ENCODE results near the gene SLC5A2. TPM values are rescaled to one million over a fixed set of nuclear protein-coding genes. Genes with fewer than 3 reads are reported as not detected.

The SLC5A2 gene
- total RNA-seq (under 1 TPM in 2 of 9 donors, not detected in 7; 0.11 to 0.14 TPM), polyA plus RNA-seq (1 to 10 TPM in 2 of 3 donors, not detected in 1; 2.4 to 3.0 TPM)
- long read RNA-seq, donor 1, partial matches to known transcripts, result 5 of 5 reads
- long read RNA-seq, donor 1, other reads (novel, unspliced or antisense), result 0 of 5 reads
- long read RNA-seq, donor 2, partial matches to known transcripts, result 5 of 5 reads
- long read RNA-seq, donor 2, other reads (novel, unspliced or antisense), result 0 of 5 reads
- long read RNA-seq, donor 3, result 0 reads
- long read RNA-seq, donor 4, result 0 reads
- long read RNA-seq, donor 5, result 0 reads
- long read RNA-seq, donor 6, result 0 reads
- long read RNA-seq, donor 7, partial matches to known transcripts, result 8 of 8 reads
- long read RNA-seq, donor 7, other reads (novel, unspliced or antisense), result 0 of 8 reads
- long read RNA-seq, donor 8, partial matches to known transcripts, result 26 of 40 reads
- long read RNA-seq, donor 8, other reads (novel, unspliced or antisense), result 14 of 40 reads
- long read RNA-seq, donor 9, result 0 reads
- long read RNA-seq, donor 10, partial matches to known transcripts, result 6 of 6 reads
- long read RNA-seq, donor 10, other reads (novel, unspliced or antisense), result 0 of 6 reads

- intact Hi-C loops (cut with DNase I), result loop anchor here in 1 of 2 donors (10.0 kb wide), 1 partner anchor 232 kb away; a partner anchor contains a TSS
- Histone ChIP-seq H3K4me3 (no peak within 1 kb of the TSS), H3K27me3 (no peaks in the 10 kb centered on the region), H3K9me3 (replicated peaks in 1 of 3) (no peaks in the 10 kb centered on the region), H3K27ac (no peak within 1 kb of the TSS), H3K36me3 (replicated peaks in 1 of 2) (no peaks in the 10 kb centered on the region), H3K4me1 (replicated peaks in 1 of 2) (peaks cover 2 to 14% of the 10 kb centered on the region in 2 donors)
- WGBS, 4 donors, result 91 to 100% (median 93%) methylated on average over 2 to 4 of the region's 4 CpGs
- no peak for DNase-seq
- TF ChIP-seq POLR2A (IDR thresholded peaks at IDR 0.05) (no peak), CTCF (IDR thresholded peaks at IDR 0.05) (no peak)
These were observed at the start of gene SLC5A2 for GRCh38 chr16:31483081-31483480. TSS of gene SLC5A2 (plus strand) at chr16:31483123. CDS start at chr16:31483137, 14 bp downstream.

DNA sequence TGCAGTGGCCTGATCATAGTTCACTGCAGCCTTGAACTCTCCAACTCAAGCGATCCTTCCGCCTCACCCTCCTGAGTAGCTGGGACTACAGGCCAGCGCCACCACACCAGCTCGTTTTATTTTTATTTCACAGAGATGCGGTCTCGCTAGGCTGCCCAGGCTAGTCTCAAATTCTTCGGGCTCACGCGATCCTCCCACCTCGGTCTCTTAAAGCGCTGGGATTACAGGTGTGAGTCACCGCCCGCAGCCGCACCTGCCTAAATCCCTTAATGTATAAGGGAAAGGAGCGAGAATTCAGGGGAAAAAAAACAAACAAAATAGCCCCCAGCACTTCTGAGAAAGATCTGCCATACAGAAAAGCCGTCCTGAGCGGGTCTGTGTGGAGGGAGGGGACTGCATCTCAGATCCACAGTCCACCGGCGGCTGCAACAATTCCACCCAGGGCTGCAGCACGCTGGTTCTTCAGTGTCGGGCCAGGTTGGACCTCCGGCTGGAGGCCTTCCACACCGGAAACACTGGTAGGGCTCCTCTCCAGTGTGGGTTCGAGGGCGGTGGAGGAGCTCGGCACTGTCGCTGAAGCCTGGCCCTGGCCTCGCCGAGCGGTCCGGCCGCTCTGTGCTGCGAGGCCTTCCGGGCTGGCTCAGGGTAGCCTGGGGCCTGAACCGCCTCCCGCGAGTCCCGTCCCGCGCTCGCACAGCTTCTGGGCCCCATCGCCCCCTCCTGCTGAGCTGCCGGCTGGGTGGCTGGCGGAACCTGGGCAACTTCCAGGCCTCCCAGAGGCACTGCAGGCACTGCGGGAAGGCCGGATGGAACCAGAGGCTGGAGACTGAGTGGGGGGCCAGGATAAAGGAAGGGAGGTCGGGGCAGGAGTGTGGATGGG, 47.3 kb upstream of the SLC5A2 start:
- no peak for DNase-seq
- H3K27ac ChIP-seq, result no peak overlapping the region
- no peaks in the 10 kb centered on the region for H3K9me3 ChIP-seq (replicated peaks in 1 of 3)
- H3K4me3 ChIP-seq, result no peak overlapping the region
- 93 to 96% (median 95%) methylated on average over 27 to 47 of the region's 47 CpGs for WGBS, 4 donors
- TF ChIP-seq CTCF (IDR thresholded peaks at IDR 0.05), result no peak
- no peak for TF ChIP-seq POLR2A (IDR thresholded peaks at IDR 0.05)
- H3K36me3 ChIP-seq (replicated peaks in 1 of 2), result no peaks in the 10 kb centered on the region
- H3K27me3 ChIP-seq, result no peaks in the 10 kb centered on the region
- intact Hi-C loops (cut with DNase I), result no loop called here
- no peaks in the 10 kb centered on the region for H3K4me1 ChIP-seq (replicated peaks in 1 of 2)

DNA sequence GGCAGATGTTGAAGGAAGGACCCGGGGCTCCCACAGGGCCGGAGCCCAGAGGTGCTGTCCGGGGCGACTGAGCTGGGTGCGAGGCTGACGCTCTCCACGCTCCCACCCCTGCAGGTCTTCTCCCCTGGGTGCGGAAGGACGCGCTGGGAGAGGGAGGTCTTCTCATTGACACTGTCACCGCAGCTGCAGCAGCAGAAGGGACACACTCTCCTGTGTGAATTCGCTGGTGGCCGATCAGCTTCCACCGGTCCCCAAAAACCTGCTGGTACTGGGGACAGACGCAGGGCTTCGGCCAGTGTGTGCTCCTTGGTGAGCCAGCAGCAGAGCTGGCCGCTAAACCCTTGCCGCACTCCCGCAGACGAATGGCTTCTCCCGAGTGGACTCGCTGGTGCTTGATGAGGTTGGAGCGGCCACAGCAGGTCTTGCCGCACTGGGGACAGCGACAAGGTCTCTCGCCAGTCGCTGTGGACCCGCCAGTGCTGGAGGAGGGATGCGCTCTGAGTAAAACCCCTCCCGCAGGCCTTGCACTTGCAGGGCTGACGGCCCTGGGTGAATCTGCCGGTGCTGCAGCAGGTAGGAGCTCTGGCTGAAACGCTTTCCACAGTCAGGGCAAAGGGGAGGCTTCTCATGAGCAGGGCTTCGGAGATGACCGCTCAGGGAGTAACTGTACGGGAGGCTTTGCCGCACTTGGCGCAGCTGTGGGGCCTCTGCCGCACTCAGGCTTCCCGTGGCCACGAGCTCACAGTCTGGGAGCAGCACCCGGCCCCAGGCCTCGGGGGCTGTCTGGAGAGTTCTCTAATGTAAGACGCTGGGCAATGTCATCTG, 46.5 kb upstream of the SLC5A2 start:
- WGBS, 4 donors, result 92 to 96% (median 93%) methylated on average over 33 to 44 of the region's 44 CpGs
- Histone ChIP-seq H3K4me3 (no peak overlapping the region), H3K27ac (no peak overlapping the region), H3K4me1 (replicated peaks in 1 of 2) (no peaks in the 10 kb centered on the region), H3K27me3 (no peaks in the 10 kb centered on the region), H3K9me3 (replicated peaks in 1 of 3) (no peaks in the 10 kb centered on the region), H3K36me3 (replicated peaks in 1 of 2) (no peaks in the 10 kb centered on the region)
- intact Hi-C loops (cut with DNase I), result no loop called here
- TF ChIP-seq CTCF (IDR thresholded peaks at IDR 0.05) (no peak), POLR2A (IDR thresholded peaks at IDR 0.05) (no peak)
- no peak for DNase-seq

Measured in adrenal gland (tissue), 19 donors.